Osteoblast (primary cell): ENCODE results near the gene LAMTOR3. TPM values are rescaled to one million over a fixed set of nuclear protein-coding genes. Genes with fewer than 3 reads are reported as not detected.

Experiments used
- DNase-seq: peaks from one replicate; pipeline ENCODE4 v3.0.0; 2011; ENCODE audit warnings: low spot score, mixed read lengths; ENCODE audit not compliant: insufficient read length; ENCODE audit errors: missing footprints
- H2AFZ ChIP-seq: 2 replicates; pipeline ENCODE4 v1.6.0; 2011; ENCODE audit warnings: mild to moderate bottlenecking, low read length
- H3K27ac ChIP-seq: 2 replicates; pipeline ENCODE4 v1.5.1; 2011; ENCODE audit warnings: mild to moderate bottlenecking, low read depth, low read length, moderate library complexity
- H3K27me3 ChIP-seq: 2 replicates; pipeline ENCODE4 v1.6.0; 2012; ENCODE audit warnings: mild to moderate bottlenecking, control low read depth, inconsistent platforms, low read length, moderate library complexity; ENCODE audit not compliant: insufficient read depth
- H3K36me3 ChIP-seq: 2 replicates; pipeline ENCODE4 v1.5.1; 2011; ENCODE audit warnings: mild to moderate bottlenecking, low read length, control low read depth, moderate library complexity; ENCODE audit not compliant: insufficient read depth
- H3K4me1 ChIP-seq: 2 replicates; pipeline ENCODE4 v1.5.1; 2011; ENCODE audit warnings: mild to moderate bottlenecking, low read length, control low read depth, moderate library complexity; ENCODE audit not compliant: insufficient read depth
- H3K4me2 ChIP-seq: 2 replicates; pipeline ENCODE4 v1.6.0; 2011; ENCODE audit warnings: mild to moderate bottlenecking, low read length; ENCODE audit not compliant: insufficient read depth
- H3K4me3 ChIP-seq: fragments of 200-600 bp; sonication (generic); 3 replicates; pipeline ENCODE4 v1.5.1; 2012; ENCODE audit warnings: mild to moderate bottlenecking, low read length, inconsistent platforms; ENCODE audit not compliant: insufficient read depth
- H3K79me2 ChIP-seq: 2 replicates; pipeline ENCODE4 v1.6.0; 2012; ENCODE audit warnings: mild to moderate bottlenecking, low read length, control low read depth, inconsistent platforms; ENCODE audit not compliant: insufficient read depth
- H3K9me3 ChIP-seq: 2 replicates; pipeline ENCODE4 v1.5.1; 2011; ENCODE audit warnings: low read depth, low read length, control low read depth
- H4K20me1 ChIP-seq: 2 replicates; pipeline ENCODE4 v1.6.0; 2012; ENCODE audit warnings: mild to moderate bottlenecking, low read length, control low read depth; ENCODE audit not compliant: insufficient read depth
- CTCF ChIP-seq: IDR thresholded peaks from 2 replicates; pipeline ENCODE4 v1.5.1; 2011; ENCODE audit warnings: mild to moderate bottlenecking, low read depth, low read length, moderate library complexity; ENCODE audit errors: extremely low read depth
- total RNA-seq: library from RNA; depleted of rRNA; stranded (reverse); fragments of >200 nt; gene quantifications from 2 replicates; pipeline ENCODE4 v1.2.3, GENCODE V29; 2012

LAMTOR3 gene
- total RNA-seq, 1 donor: 42.0 TPM

GRCh38 chr4:99860521-99860920 is 33.7 kb downstream of the LAMTOR3 start:
- no peaks in the 10 kb centered on the region for H3K79me2 ChIP-seq
- no peak overlapping the region for H3K27ac ChIP-seq
- no peaks in the 10 kb centered on the region for H3K36me3 ChIP-seq
- H3K4me3 ChIP-seq: no peak overlapping the region
- H3K4me1 ChIP-seq: no peaks in the 10 kb centered on the region
- no peak overlapping the region for H3K4me2 ChIP-seq
- H3K9me3 ChIP-seq: no peaks in the 10 kb centered on the region
- H4K20me1 ChIP-seq: no peaks in the 10 kb centered on the region
- no peaks in the 10 kb centered on the region for H3K27me3 ChIP-seq
- no peak for DNase-seq
- TF ChIP-seq CTCF: no peak
- no peak overlapping the region for H2AFZ ChIP-seq

DNA sequence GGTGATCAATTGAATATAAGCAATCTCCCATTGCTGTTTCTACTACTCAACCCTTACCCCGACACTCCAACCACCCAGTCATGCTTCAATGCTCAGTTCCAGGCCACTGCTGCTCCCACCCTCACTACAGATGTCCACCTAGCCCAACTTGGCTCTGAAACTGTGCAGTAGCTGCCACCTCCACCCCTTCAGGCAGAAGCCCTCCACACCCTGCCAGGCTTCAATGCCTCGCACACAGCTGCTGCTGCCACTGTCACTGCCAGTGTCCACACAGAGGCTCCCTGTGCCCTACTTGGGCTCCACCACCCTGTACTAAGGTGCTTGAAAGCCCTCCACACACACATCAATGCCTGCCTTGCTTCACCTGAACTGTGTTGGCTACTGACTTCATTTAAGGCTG is 34.6 kb downstream of the LAMTOR3 start:
- Histone ChIP-seq H3K27me3 (no peaks in the 10 kb centered on the region), H3K27ac (no peak overlapping the region), H2AFZ (no peak overlapping the region), H3K4me2 (no peak overlapping the region), H3K36me3 (no peaks in the 10 kb centered on the region), H3K4me3 (no peak overlapping the region), H3K9me3 (no peaks in the 10 kb centered on the region), H3K4me1 (no peaks in the 10 kb centered on the region), H3K79me2 (no peaks in the 10 kb centered on the region), H4K20me1 (no peaks in the 10 kb centered on the region)
- TF ChIP-seq CTCF: no peak
- DNase-seq: no peak

GRCh38 chr4:99857307-99857706 is 36.9 kb downstream of the LAMTOR3 start:
- H3K79me2 ChIP-seq: no peaks in the 10 kb centered on the region

GRCh38 chr4:99856166-99856565 is 38.1 kb downstream of the LAMTOR3 start:
- no peak for DNase-seq
- Histone ChIP-seq H3K4me2 (no peak overlapping the region), H3K36me3 (no peaks in the 10 kb centered on the region), H3K27me3 (no peaks in the 10 kb centered on the region), H3K27ac (no peak overlapping the region), H2AFZ (no peak overlapping the region), H3K4me1 (no peaks in the 10 kb centered on the region), H4K20me1 (no peaks in the 10 kb centered on the region), H3K79me2 (no peaks in the 10 kb centered on the region), H3K4me3 (no peak overlapping the region), H3K9me3 (no peaks in the 10 kb centered on the region)
- no peak for TF ChIP-seq CTCF

More at GRCh38 chr4:99857307-99857706, 36.9 kb downstream of the LAMTOR3 start:
- no peaks in the 10 kb centered on the region for H3K36me3 ChIP-seq
- TF ChIP-seq CTCF: no peak
- H3K4me1 ChIP-seq: no peaks in the 10 kb centered on the region
- no peak overlapping the region for H2AFZ ChIP-seq
- no peaks in the 10 kb centered on the region for H3K27me3 ChIP-seq
- no peak overlapping the region for H3K4me3 ChIP-seq
- no peaks in the 10 kb centered on the region for H4K20me1 ChIP-seq
- no peak overlapping the region for H3K4me2 ChIP-seq
- H3K9me3 ChIP-seq: no peaks in the 10 kb centered on the region
- H3K27ac ChIP-seq: no peak overlapping the region
- DNase-seq: no peak
